Measurements from ENCODE around the gene DDX54. TPM values are rescaled to one million over a fixed set of nuclear protein-coding genes. Genes with fewer than 3 reads are reported as not detected.
A peak's percentile ranks its signal among the peaks of the same experiment; 100 is the strongest.

The DDX54 gene
- total RNA-seq, 5 donors from 2014 or later (not counting 1 experiment from before 2014, with no cell fraction given) = 86.1 to 100.0 (median 88.0) TPM

DNA sequence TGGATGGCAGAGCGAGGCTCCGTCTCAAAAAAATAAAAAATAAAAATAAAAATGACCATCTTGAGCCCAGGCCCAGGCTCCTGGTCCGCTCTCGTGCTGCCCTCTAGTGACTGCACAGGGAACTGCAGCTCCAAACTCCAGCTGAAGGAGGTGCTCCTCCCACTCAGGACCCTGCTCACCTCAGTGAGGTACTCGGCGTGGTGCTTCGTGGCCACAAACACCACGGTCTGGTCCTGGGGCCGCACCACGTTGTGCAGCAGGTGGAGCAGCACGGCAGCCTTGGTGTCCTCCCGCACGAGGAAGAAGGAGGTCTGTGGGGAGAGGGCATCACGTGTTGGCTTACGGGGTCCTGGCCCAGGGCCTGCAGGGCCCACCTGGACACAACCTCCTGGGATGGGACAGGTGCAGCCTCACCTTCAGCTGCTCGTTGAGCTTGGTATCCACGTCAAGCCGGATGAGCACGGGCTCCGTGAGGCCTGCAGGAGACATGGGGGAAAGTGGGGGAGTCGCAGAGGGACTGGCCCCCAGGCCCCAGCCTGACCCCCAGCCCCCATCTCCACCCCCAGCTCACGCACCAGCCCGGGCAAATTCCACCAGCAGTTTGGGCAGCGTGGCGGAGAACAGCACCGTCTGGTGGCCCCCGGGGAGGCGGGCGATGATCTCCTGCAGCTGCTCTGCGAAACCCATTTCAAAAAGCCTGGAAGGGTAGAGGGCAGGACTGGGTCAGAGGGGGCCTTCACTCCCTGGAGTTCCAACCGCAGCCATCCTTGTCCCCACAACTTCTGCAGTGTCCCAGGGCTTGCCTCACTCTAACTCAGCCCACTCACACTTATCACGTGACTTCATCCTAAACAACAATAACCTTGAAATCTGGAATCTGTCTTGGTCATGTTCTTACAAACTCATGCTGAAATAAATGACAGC is 10.6 kb downstream of the DDX54 start:
- no peak overlapping the region for H3K27ac Mint-ChIP-seq
- Histone ChIP-seq H3K4me1 (ENCODE audit: control insufficient read depth in 1 of 2, extremely low read depth in 1 of 2, insufficient read depth in 2 of 2, low read length in 2 of 2) (peaks cover 0 to 7% of the 10 kb centered on the region in 2 experiments), H3K9me3 (no peaks in the 10 kb centered on the region), H3K27ac (ENCODE audit: low read length) (no peak overlapping the region), H3K4me3 (ENCODE audit: control insufficient read depth in 1 of 2, extremely low read depth in 1 of 2, low read length in 1 of 2) (no peak overlapping the region), H3K27me3 (replicated peaks in 1 of 2; ENCODE audit: control insufficient read depth in 2 of 2, extremely low read depth in 1 of 2, insufficient read depth in 2 of 2, low read length in 1 of 2) (no peaks in the 10 kb centered on the region), H3K36me3 (ENCODE audit: control insufficient read depth in 2 of 2, extremely low read depth in 1 of 2, insufficient read depth in 1 of 2, low read length in 1 of 2) (peaks cover 31 to 91% of the 10 kb centered on the region in 2 donors)
- ATAC-seq (replicated peaks in 1 of 4) (peak; percentile 78 to 87 (median 84)), DNase-seq (peak in 34 of 35 experiments; percentile 27 to 84 (median 64))
- no peak overlapping the region for H3K4me3 Mint-ChIP-seq
- H3K27me3 Mint-ChIP-seq = no peaks in the 10 kb centered on the region
- ChIA-PET CTCF (interaction anchor here (0.7 to 3.1 kb wide), 11 partner anchors 9 to 182 kb away, joined by 3 to 19 read pairs (median 3); partner anchors contain the start of gene RITA1 (in 1 of the 2)), POLR2A (no interaction called here)
- peaks cover 76% of the 10 kb centered on the region for H3K36me3 Mint-ChIP-seq
- 56% methylated on average over 24 of the region's 32 CpGs for WGBS (ENCODE audit: insufficient coverage)
- H3K9me3 Mint-ChIP-seq = no peaks in the 10 kb centered on the region
- H3K4me1 Mint-ChIP-seq = peaks cover 3 to 7% (median 5%) of the 10 kb centered on the region in 3 donors

DNA sequence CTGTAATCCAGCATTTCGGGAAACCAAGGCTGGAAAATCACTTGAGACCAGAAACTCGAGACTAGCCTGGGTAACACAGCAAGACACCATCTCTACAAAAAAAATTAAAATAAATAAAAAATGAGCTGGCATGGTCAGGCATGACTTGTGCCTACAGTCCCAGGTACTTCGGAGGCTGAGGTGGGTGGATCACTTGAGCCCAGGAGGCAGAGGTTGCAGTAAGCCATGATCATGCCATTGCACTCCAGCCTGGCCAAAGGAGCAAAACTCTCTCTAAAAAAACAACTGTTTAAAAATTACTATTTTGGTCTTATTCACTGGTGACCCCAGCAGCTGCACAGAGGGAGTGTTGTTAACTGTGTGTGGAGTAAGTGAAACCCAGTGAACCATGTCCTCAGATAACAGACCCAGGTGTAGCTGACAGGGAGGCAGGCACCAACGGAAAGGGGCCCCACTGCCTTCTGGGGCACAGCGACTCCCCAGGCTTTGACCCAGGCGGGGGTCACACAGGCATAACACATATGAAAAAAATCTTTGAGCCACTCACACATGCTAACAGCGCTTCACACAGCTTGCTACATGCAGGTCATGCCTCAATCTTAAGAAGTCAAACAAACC is 12.1 kb downstream of the DDX54 start:
- no peak overlapping the region for H3K27ac ChIP-seq (ENCODE audit: low read length)

DNA sequence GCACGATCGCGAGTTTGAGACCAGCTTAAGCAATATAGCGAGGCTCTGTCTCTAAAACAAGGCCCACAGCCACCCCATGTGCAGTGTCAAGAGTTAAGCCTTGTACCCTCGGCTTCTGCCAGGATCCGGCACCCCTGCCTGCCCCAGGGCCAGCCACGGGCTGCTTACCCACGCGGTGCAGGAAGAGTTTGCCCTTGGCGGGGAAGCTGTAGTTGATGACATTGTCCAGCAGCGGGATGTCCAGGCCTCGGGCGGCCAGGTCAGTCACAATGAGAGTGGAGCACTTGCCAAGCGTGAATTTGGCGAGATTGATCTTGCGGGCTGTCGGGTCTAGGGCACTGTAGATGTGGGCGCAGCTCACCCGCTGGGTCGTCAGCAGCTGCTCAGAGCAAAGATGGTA is 13.1 kb downstream of the DDX54 start:
- ChIA-PET CTCF (interaction anchor here in 1 of 2 donors (0.6 to 1.1 kb wide), 5 partner anchors 11 to 117 kb away, joined by 3 to 4 read pairs (median 3); partner anchors contain the start of gene RASAL1), POLR2A (interaction anchor here in 1 of 2 donors (0.8 kb wide), 1 partner anchor 37 kb away, joined by 3 read pairs; no protein-coding TSS in a partner anchor)
- Histone ChIP-seq H3K9me3 (no peaks in the 10 kb centered on the region), H3K27ac (ENCODE audit: low read length) (no peak overlapping the region), H3K4me3 (ENCODE audit: control insufficient read depth in 1 of 2, extremely low read depth in 1 of 2, low read length in 1 of 2) (no peak overlapping the region), H3K36me3 (ENCODE audit: control insufficient read depth in 2 of 2, extremely low read depth in 1 of 2, insufficient read depth in 1 of 2, low read length in 1 of 2) (peaks cover 20 to 90% of the 10 kb centered on the region in 2 donors), H3K27me3 (replicated peaks in 1 of 2; ENCODE audit: control insufficient read depth in 2 of 2, extremely low read depth in 1 of 2, insufficient read depth in 2 of 2, low read length in 1 of 2) (no peaks in the 10 kb centered on the region), H3K4me1 (ENCODE audit: control insufficient read depth in 1 of 2, extremely low read depth in 1 of 2, insufficient read depth in 2 of 2, low read length in 2 of 2) (peaks cover 0 to 7% of the 10 kb centered on the region in 2 experiments)
- Mint-ChIP-seq H3K27ac (no peak overlapping the region), H3K4me3 (no peak overlapping the region), H3K4me1 (peaks cover 3 to 7% (median 5%) of the 10 kb centered on the region in 3 donors), H3K27me3 (no peaks in the 10 kb centered on the region), H3K9me3 (no peaks in the 10 kb centered on the region), H3K36me3 (peaks cover 57% of the 10 kb centered on the region)
- WGBS (ENCODE audit: insufficient coverage) = 95% methylated on average over 20 of the region's 20 CpGs
- DNase-seq = no peak
- no peak for ATAC-seq (replicated peaks in 1 of 4)

More for the DNA sequence above, 12.1 kb downstream of the DDX54 start:
- no peak overlapping the region for H3K4me3 Mint-ChIP-seq
- Histone ChIP-seq H3K4me3 (ENCODE audit: control insufficient read depth in 1 of 2, extremely low read depth in 1 of 2, low read length in 1 of 2) (no peak overlapping the region), H3K27me3 (replicated peaks in 1 of 2; ENCODE audit: control insufficient read depth in 2 of 2, extremely low read depth in 1 of 2, insufficient read depth in 2 of 2, low read length in 1 of 2) (no peaks in the 10 kb centered on the region), H3K4me1 (ENCODE audit: control insufficient read depth in 1 of 2, extremely low read depth in 1 of 2, insufficient read depth in 2 of 2, low read length in 2 of 2) (peaks cover 0 to 7% of the 10 kb centered on the region in 2 experiments), H3K36me3 (ENCODE audit: control insufficient read depth in 2 of 2, extremely low read depth in 1 of 2, insufficient read depth in 1 of 2, low read length in 1 of 2) (peaks cover 28 to 90% of the 10 kb centered on the region in 2 donors), H3K9me3 (no peaks in the 10 kb centered on the region)
- no peak overlapping the region for H3K27ac Mint-ChIP-seq
- CTCF ChIA-PET = interaction anchor here (0.6 to 2.0 kb wide), 10 partner anchors 8 to 924 kb away, joined by 3 to 6 read pairs (median 4); no protein-coding TSS in a partner anchor
- 96% methylated on average over 4 of the region's 7 CpGs for WGBS (ENCODE audit: insufficient coverage)
- POLR2A ChIA-PET = interaction anchor here in 1 of 2 donors (0.6 kb wide), 1 partner anchor 85 kb away, joined by 3 read pairs; no protein-coding TSS in a partner anchor
- DNase-seq = no peak
- H3K9me3 Mint-ChIP-seq = no peaks in the 10 kb centered on the region
- peaks cover 66% of the 10 kb centered on the region for H3K36me3 Mint-ChIP-seq
- peaks cover 3 to 7% (median 5%) of the 10 kb centered on the region in 3 donors for H3K4me1 Mint-ChIP-seq
- ATAC-seq (replicated peaks in 1 of 4) = no peak
- H3K27me3 Mint-ChIP-seq = no peaks in the 10 kb centered on the region

DNA sequence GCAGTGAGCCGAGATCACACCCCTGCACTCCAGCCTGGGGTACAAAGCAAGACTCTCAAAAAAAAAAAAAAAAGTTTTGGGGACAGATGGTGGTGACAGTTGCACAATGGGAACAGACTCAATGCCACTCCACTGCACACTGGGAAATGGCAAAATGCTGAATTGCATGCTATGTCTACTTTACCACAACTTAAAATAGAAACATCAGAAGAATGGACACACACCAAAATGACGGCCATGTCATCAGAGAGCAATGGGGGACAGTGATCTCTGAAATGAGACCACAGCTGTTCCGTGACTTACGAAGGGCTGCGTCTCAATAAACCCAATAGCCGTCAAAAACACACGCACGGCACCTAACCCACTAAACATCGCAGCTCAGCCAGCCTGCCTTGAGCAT is 13.7 kb downstream of the DDX54 start:
- Histone ChIP-seq H3K9me3 (no peaks in the 10 kb centered on the region), H3K4me3 (ENCODE audit: control insufficient read depth in 1 of 2, extremely low read depth in 1 of 2, low read length in 1 of 2) (no peak overlapping the region), H3K27ac (ENCODE audit: low read length) (no peak overlapping the region), H3K36me3 (ENCODE audit: control insufficient read depth in 2 of 2, extremely low read depth in 1 of 2, insufficient read depth in 1 of 2, low read length in 1 of 2) (peaks cover 17 to 90% of the 10 kb centered on the region in 2 donors), H3K27me3 (replicated peaks in 1 of 2; ENCODE audit: control insufficient read depth in 2 of 2, extremely low read depth in 1 of 2, insufficient read depth in 2 of 2, low read length in 1 of 2) (no peaks in the 10 kb centered on the region), H3K4me1 (ENCODE audit: control insufficient read depth in 1 of 2, extremely low read depth in 1 of 2, insufficient read depth in 2 of 2, low read length in 2 of 2) (peaks cover 0 to 7% of the 10 kb centered on the region in 2 experiments)
- peaks cover 3 to 7% (median 5%) of the 10 kb centered on the region in 3 donors for H3K4me1 Mint-ChIP-seq
- H3K27ac Mint-ChIP-seq = no peak overlapping the region
- H3K9me3 Mint-ChIP-seq = no peaks in the 10 kb centered on the region
- no peak overlapping the region for H3K4me3 Mint-ChIP-seq
- no peak for DNase-seq
- no peaks in the 10 kb centered on the region for H3K27me3 Mint-ChIP-seq
- POLR2A ChIA-PET = interaction anchor here in 1 of 2 donors (0.8 kb wide), 1 partner anchor 37 kb away, joined by 3 read pairs; no protein-coding TSS in a partner anchor
- H3K36me3 Mint-ChIP-seq = peaks cover 54% of the 10 kb centered on the region
- ATAC-seq (replicated peaks in 1 of 4) = no peak
- CTCF ChIA-PET = interaction anchor here in 1 of 2 donors (0.6 to 1.7 kb wide), 5 partner anchors 95 to 178 kb away, joined by 3 to 5 read pairs (median 4); no protein-coding TSS in a partner anchor
- 98% methylated on average over 5 of the region's 9 CpGs for WGBS (ENCODE audit: insufficient coverage)

DNA sequence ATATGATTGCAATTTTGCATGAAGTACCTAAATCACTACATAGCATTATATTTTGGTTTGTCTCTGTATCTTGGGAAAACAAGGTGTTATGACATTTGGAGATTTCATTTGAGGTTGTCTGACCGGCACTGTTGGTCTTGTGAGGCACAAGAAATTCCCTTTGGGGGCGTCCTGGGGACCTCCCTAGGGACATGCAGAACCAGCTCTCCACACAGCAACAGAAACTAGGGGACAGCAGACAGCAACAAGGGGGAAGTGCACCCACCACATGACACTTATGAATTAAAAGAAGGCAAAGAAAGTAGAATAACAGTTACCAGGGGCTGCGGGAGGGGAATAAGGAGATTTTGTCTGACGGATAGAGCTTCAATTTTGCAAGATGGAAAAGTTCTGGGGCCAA is 14.4 kb downstream of the DDX54 start:
- Mint-ChIP-seq H3K27me3 (no peaks in the 10 kb centered on the region), H3K36me3 (peaks cover 52% of the 10 kb centered on the region), H3K9me3 (no peaks in the 10 kb centered on the region), H3K4me3 (no peak overlapping the region), H3K4me1 (peaks cover 3 to 7% (median 5%) of the 10 kb centered on the region in 3 donors), H3K27ac (no peak overlapping the region)
- POLR2A ChIA-PET = interaction anchor here in 1 of 2 donors (0.5 kb wide), 1 partner anchor 67 kb away, joined by 3 read pairs; no protein-coding TSS in a partner anchor
- WGBS (ENCODE audit: insufficient coverage) = 100% methylated on average over 2 of the region's 4 CpGs
- no peaks in the 10 kb centered on the region for H3K9me3 ChIP-seq
- ATAC-seq (replicated peaks in 1 of 4) = no peak
- H3K27me3 ChIP-seq (replicated peaks in 1 of 2; ENCODE audit: control insufficient read depth in 2 of 2, extremely low read depth in 1 of 2, insufficient read depth in 2 of 2, low read length in 1 of 2) = no peaks in the 10 kb centered on the region
- peaks cover 20 to 92% of the 10 kb centered on the region in 2 donors for H3K36me3 ChIP-seq (ENCODE audit: control insufficient read depth in 2 of 2, extremely low read depth in 1 of 2, insufficient read depth in 1 of 2, low read length in 1 of 2)
- no peak overlapping the region for H3K4me3 ChIP-seq (ENCODE audit: control insufficient read depth in 1 of 2, extremely low read depth in 1 of 2, low read length in 1 of 2)
- H3K4me1 ChIP-seq (ENCODE audit: control insufficient read depth in 1 of 2, extremely low read depth in 1 of 2, insufficient read depth in 2 of 2, low read length in 2 of 2) = peaks cover 0 to 7% of the 10 kb centered on the region in 2 experiments
- no peak for DNase-seq
- CTCF ChIA-PET = interaction anchor here in 1 of 2 donors (0.7 to 1.7 kb wide), 2 partner anchors 127 to 178 kb away, joined by 4 read pairs; no protein-coding TSS in a partner anchor
- H3K27ac ChIP-seq (ENCODE audit: low read length) = no peak overlapping the region
